Measurements from ENCODE around the gene TBX5.

TBX5 gene

GRCh38 chr12:114412825-114413749 lies 7.1 kb upstream of the TBX5 start:
- Histone ChIP-seq H3K4me1 (ENCODE audit: insufficient read depth, low read length) (no peaks in the 10 kb centered on the region), H2AFZ (ENCODE audit: low read depth, low read length) (no peak overlapping the region), H3K9ac (ENCODE audit: low read depth, low read length) (no peak overlapping the region), H3K4me2 (ENCODE audit: insufficient read depth, low read length) (no peak overlapping the region), H3K79me2 (ENCODE audit: insufficient read depth, low read length) (no peaks in the 10 kb centered on the region), H4K20me1 (ENCODE audit: insufficient read depth, low read length) (no peaks in the 10 kb centered on the region), H3K27ac (ENCODE audit: low read length) (no peak overlapping the region), H3K4me3 (ENCODE audit: low read depth in 1 of 2, low read length in 2 of 2) (no peak overlapping the region), H3K9me3 (ENCODE audit: insufficient read depth, low read length, severe bottlenecking) (no peaks in the 10 kb centered on the region), H3K36me3 (ENCODE audit: insufficient read depth, low read length) (no peaks in the 10 kb centered on the region), H3K27me3 (ENCODE audit: insufficient read depth, low read length, poor library complexity) (peaks cover 17% of the 10 kb centered on the region)
- ATAC-seq (ENCODE audit: insufficient read depth, low read depth) (no peak), DNase-seq (no peak)
- TF ChIP-seq, protein P1, sequence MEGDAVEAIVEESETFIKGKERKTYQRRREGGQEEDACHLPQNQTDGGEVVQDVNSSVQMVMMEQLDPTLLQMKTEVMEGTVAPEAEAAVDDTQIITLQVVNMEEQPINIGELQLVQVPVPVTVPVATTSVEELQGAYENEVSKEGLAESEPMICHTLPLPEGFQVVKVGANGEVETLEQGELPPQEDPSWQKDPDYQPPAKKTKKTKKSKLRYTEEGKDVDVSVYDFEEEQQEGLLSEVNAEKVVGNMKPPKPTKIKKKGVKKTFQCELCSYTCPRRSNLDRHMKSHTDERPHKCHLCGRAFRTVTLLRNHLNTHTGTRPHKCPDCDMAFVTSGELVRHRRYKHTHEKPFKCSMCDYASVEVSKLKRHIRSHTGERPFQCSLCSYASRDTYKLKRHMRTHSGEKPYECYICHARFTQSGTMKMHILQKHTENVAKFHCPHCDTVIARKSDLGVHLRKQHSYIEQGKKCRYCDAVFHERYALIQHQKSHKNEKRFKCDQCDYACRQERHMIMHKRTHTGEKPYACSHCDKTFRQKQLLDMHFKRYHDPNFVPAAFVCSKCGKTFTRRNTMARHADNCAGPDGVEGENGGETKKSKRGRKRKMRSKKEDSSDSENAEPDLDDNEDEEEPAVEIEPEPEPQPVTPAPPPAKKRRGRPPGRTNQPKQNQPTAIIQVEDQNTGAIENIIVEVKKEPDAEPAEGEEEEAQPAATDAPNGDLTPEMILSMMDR (IDR thresholded peaks at IDR 0.05; ENCODE audit: borderline replicate concordance, extremely low read depth, low read length, poor library complexity, severe bottlenecking): no peak
- TF ChIP-seq EZH2 (IDR thresholded peaks at IDR 0.05; ENCODE audit: borderline replicate concordance, low read depth, low read length, severe bottlenecking): no peak

DNA sequence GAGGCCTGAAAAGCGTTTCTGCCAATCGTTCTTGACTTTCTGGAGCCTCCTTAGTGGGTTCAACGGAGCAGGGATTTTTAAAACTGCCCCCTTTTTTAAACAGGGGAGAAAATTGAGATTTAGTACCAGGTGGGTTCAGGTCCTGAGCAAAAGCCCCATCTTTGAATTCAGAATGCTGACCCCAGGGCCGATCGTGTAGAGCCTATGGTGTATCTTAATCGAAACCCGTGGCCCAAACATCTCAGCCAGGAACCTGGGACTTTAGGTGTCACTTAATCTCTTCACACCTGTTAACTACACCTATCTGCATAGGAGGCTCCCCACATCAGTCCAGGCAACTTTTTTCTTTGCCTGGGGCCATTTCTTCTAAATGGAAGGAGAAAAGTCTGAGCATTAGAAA lies 6.4 kb upstream of the TBX5 start:
- Histone ChIP-seq H3K36me3 (ENCODE audit: insufficient read depth, low read length) (no peaks in the 10 kb centered on the region), H3K4me3 (ENCODE audit: low read depth in 1 of 2, low read length in 2 of 2) (no peak overlapping the region), H3K27me3 (ENCODE audit: insufficient read depth, low read length, poor library complexity) (peaks cover 17% of the 10 kb centered on the region), H2AFZ (ENCODE audit: low read depth, low read length) (no peak overlapping the region), H4K20me1 (ENCODE audit: insufficient read depth, low read length) (no peaks in the 10 kb centered on the region), H3K79me2 (ENCODE audit: insufficient read depth, low read length) (no peaks in the 10 kb centered on the region), H3K4me2 (ENCODE audit: insufficient read depth, low read length) (no peak overlapping the region), H3K27ac (ENCODE audit: low read length) (no peak overlapping the region), H3K9me3 (ENCODE audit: insufficient read depth, low read length, severe bottlenecking) (no peaks in the 10 kb centered on the region), H3K9ac (ENCODE audit: low read depth, low read length) (no peak overlapping the region), H3K4me1 (ENCODE audit: insufficient read depth, low read length) (no peaks in the 10 kb centered on the region)
- no peak for TF ChIP-seq EZH2 (IDR thresholded peaks at IDR 0.05; ENCODE audit: borderline replicate concordance, low read depth, low read length, severe bottlenecking)
- TF ChIP-seq, protein P1 (IDR thresholded peaks at IDR 0.05; ENCODE audit: borderline replicate concordance, extremely low read depth, low read length, poor library complexity, severe bottlenecking): no peak
- no peak for ATAC-seq (ENCODE audit: insufficient read depth, low read depth)
- DNase-seq: no peak

- Histone ChIP-seq H3K9me3 (ENCODE audit: insufficient read depth, low read length, severe bottlenecking) (no peaks in the 10 kb centered on the region), H2AFZ (ENCODE audit: low read depth, low read length) (no peak overlapping the region), H3K27ac (ENCODE audit: low read length) (no peak overlapping the region), H3K36me3 (ENCODE audit: insufficient read depth, low read length) (no peaks in the 10 kb centered on the region), H3K9ac (ENCODE audit: low read depth, low read length) (no peak overlapping the region), H4K20me1 (ENCODE audit: insufficient read depth, low read length) (no peaks in the 10 kb centered on the region), H3K4me3 (ENCODE audit: low read depth in 1 of 2, low read length in 2 of 2) (no peak overlapping the region), H3K79me2 (ENCODE audit: insufficient read depth, low read length) (no peaks in the 10 kb centered on the region), H3K4me2 (ENCODE audit: insufficient read depth, low read length) (no peak overlapping the region), H3K4me1 (ENCODE audit: insufficient read depth, low read length) (no peaks in the 10 kb centered on the region), H3K27me3 (ENCODE audit: insufficient read depth, low read length, poor library complexity) (peaks cover 15% of the 10 kb centered on the region)
- no peak for DNase-seq
- no peak for ATAC-seq (ENCODE audit: insufficient read depth, low read depth)
- no peak for TF ChIP-seq EZH2 (IDR thresholded peaks at IDR 0.05; ENCODE audit: borderline replicate concordance, low read depth, low read length, severe bottlenecking)
- TF ChIP-seq, protein P1 (IDR thresholded peaks at IDR 0.05; ENCODE audit: borderline replicate concordance, extremely low read depth, low read length, poor library complexity, severe bottlenecking): no peak
These were observed 5.3 kb upstream of the TBX5 start for GRCh38 chr12:114411071-114411837.
